Lung microvascular endothelial cell (primary cell): ENCODE data around the gene KLHL18. TPM values are rescaled to one million over a fixed set of nuclear protein-coding genes. Genes with fewer than 3 reads are reported as not detected.
"Not testable (repeated sequence)": the region's sequence is repeated elsewhere in the genome, so short reads cannot be mapped to it uniquely, and the experiment has no call there.

Experiments
- DNase-seq, 2 donors: peaks; one replicate each; pipeline versions ENCODE4 v3.0.0 to v3.0.0-alpha.2; 2010; ENCODE audit warnings: low read depth in 2 of 2
- total RNA-seq: library from RNA; depleted of rRNA; stranded (reverse); fragments of >200 nt; gene quantifications from 2 replicates; pipeline ENCODE4 v1.2.1, GENCODE V29; 2014

KLHL18 gene
- total RNA-seq, 1 donor from 2014 or later, result 14.9 TPM

- no peak for DNase-seq
Measured at GRCh38 chr3:47359323-47359722, 76.6 kb downstream of the KLHL18 start.

DNA sequence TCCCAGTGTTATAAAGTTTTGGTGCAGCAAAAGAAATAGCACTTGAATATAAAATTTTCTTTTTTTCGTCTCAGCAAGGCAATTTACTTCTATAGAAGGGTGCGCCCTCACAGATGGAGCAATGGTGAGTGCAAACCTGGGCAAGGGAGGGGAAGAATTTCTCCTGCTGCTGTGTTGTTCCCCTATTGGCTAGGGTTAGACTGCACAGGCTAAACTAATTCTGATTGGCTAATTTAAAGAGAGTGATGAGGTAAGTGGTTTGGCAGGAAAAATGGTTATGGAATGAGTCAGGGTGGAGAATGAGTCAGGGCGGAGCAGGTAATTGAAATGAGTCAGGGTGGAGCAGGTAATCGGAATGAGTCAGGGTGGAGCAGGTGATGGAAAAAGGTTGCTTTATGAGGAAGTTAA is 77.4 kb downstream of the KLHL18 start:
- not testable (repeated sequence) for DNase-seq

- peak; percentile 82 to 84 for DNase-seq
Measured at GRCh38 chr3:47362701-47363100, 80.0 kb downstream of the KLHL18 start.

DNA sequence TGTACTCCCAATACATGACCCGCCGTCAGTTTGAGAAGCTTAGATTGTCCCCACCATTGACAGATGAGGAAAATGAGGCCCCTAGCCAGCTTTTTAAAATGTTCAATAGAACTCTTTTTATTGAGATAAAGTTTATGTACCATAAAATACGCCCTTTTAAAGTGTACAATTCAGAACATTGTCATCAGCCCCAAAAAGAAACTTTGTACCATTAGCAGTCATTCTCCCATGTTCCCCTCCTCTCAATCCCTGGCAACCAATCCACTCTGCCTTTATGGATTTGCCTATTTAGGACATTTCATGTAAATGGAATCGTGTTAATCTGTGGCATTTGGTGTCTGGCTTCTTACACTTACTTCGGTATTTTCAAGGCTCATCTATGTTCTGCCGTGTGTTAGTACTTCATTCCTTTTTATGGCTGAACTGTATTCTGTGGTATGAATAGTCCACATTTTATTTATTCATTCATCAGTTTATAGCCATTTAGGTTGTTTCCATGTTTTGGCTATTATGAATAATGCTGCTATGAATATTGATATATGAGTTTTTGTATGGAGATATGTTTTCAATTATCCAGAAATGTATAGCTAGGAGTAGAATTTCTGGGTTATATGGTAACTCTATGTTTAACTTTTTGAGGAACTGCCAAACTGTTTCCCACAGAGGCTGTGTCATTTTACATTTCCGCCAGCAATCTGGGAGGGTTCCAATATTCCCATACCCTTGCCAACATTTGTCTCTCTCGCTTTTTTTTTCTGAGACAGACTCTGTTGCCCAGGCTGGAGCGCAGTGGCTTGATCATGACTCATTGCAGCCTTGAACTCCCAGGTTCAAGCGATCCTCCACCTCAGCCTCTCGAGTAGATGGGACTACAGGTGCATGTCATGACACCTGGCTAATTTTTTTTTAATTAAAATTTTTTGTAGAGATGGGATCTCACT is 82.7 kb downstream of the KLHL18 start:
- DNase-seq, result peak; percentile 77 to 88

- no peak for DNase-seq
Measured at GRCh38 chr3:47366833-47367232, 84.1 kb downstream of the KLHL18 start.

- DNase-seq, result peak in 1 of 2 donors; percentile 75
Measured at GRCh38 chr3:47367631-47368030, 84.9 kb downstream of the KLHL18 start.

DNA sequence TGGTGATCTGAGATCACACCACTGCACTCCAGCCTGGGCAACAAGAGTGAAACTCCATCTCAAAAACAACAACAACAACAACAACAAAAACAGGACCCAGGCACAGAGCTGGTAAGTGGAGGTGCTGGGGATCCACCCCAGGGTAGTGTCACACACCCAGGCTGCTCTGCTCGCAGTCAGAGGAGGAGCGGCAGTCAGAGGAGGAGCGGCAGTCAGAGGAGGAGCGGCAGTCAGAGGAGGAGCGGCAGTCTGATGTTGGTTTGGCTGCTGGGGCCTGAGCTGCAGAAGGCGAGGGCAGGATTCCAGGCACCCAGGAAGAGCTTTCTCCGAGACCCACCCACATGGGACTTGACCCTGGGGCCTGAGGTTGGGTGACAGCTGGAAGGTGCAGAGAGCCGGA is 87.3 kb downstream of the KLHL18 start:
- DNase-seq, result not testable (repeated sequence)

- peak; percentile 26 to 40 for DNase-seq
Measured at GRCh38 chr3:47370887-47371697, 88.3 kb downstream of the KLHL18 start.

GRCh38 chr3:47374587-47374986 is 91.8 kb downstream of the KLHL18 start:
- DNase-seq, result no peak

- no peak for DNase-seq
Measured at GRCh38 chr3:47376393-47376792, 93.6 kb downstream of the KLHL18 start.

DNA sequence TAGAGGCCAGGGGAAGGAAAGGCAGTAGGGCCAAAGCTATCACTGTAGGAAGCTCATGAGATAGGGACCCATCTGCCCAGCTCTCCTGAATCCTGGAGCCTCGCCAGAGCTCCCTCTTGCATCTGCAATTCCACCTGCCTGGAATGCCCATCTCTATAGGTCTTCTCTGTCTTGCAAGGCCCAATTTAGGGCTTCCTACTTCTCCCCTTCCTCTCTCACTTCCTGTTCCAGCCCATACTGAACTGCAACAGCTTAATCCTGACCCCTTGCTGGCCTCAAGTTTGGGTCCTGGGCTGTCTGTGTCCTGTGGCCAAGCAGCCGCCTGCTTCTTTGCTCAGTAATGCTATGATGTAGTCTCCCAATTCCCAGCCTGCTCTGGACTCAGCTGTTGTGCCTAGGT is 94.4 kb downstream of the KLHL18 start:
- no peak for DNase-seq

- DNase-seq, result no peak
Measured at GRCh38 chr3:47378869-47379268, 96.1 kb downstream of the KLHL18 start.

DNA sequence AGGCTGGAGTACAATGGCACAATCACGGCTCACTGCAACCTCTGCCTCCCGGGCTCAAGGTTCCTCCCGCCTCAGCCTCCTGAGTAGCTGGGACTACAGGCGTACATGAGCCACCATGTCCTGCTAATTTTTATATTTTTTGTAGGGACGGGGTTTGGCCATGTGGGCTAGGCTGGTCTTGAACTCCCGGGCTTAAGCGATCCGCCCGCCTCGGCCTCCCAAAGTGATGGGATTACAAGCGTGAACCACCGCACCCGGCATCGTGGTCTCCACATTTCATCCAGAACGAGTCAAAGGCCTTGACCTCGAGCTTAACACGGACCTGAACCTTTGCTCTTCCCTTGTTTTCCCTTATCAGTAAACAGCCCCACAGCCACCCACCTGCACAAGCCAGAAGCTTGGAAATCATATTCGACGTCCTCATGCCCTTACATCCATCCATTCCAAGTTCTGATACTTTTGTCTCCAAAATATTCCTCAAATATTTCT is 96.7 kb downstream of the KLHL18 start:
- DNase-seq, result no peak

- no peak for DNase-seq
Measured at GRCh38 chr3:47380026-47380600, 97.4 kb downstream of the KLHL18 start.

- peak; percentile 99 to 100 for DNase-seq
Measured at GRCh38 chr3:47380601-47381316, 98.0 kb downstream of the KLHL18 start, which contains the start of gene PTPN23. TSS of gene PTPN23 (plus strand) at chr3:47381021. CDS start at chr3:47381097, 76 bp downstream.

DNA sequence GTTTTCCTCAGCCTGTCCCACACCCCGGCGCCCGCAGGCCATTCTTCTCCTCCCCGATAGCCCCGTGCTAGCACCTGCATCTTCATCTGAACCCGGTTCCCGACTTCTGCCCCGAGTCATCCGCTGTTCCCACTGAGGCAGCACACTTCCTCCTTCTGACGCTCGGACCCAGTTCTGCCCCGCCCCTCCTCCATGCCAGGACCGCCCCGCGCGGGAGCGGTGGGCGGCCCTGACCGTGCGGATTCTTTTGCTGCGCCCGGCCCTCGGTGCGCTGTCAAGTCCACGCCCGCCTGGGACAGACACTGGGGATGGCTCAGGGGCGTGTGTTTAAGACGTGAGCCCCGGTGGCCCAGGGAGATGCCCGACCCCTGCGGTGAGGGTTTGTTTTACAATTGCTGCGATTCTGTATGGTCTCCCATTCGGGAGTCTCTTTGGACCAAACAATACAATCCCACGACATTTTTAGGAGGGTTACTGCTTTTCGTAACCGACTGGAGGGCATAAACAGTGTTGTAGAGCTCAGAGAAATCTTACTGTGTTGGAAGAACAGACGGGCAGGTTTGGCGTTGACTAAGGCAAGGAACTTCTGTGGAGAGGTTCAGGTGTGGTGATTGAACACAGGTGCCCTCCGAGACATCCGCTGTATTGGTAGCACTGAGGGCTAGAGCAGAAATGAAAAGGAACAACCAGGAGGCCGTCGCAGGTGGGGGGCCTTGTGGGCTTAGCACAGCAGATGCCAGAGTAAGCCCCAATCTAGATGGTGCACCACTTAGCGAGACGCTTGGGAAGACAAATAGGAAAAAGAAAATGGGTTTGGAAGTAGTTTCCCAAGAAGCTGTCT is 98.8 kb downstream of the KLHL18 start:
- peak; percentile 90 to 92 for DNase-seq

GRCh38 chr3:47384425-47384824 is 101.7 kb downstream of the KLHL18 start:
- DNase-seq, result no peak

DNA sequence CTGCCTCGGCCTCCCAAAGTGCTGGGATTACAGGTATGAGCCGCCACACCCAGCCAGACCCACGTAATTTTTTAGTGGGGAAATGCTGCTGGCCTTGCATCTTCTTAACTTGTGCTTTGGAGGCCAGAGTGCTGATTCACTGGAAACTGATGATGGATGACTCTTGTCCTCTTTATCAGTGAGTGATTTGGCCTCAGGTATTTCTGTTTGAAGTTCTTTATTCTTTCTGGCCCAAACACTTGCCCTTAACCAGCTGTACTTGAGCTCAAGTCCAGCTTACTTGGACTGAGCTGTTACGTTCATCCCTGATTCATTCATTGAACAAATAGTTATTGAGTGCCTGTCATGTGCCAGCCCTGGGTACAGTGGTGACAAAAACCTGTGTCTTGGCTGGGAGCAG is 102.3 kb downstream of the KLHL18 start:
- DNase-seq, result no peak

DNA sequence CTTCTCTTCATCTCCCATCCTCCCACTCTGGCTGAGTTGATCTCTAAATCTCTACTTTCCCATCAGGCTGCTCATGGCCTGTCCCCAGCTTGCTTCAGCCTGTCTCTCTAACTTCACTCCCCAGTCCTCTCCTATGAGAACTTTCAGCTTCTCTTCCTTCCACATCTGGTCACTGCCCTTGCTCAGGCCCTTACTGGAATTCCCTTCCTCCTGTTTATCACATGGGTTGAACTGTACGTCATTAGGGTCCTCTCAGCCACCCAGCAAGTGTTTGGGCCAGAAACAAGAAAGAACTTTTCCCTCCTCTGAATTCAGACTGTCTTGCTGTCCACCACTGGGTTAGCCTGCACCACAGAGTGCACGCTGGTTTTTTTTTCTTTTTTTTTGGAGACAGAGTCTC is 103.1 kb downstream of the KLHL18 start:
- DNase-seq, result no peak

DNA sequence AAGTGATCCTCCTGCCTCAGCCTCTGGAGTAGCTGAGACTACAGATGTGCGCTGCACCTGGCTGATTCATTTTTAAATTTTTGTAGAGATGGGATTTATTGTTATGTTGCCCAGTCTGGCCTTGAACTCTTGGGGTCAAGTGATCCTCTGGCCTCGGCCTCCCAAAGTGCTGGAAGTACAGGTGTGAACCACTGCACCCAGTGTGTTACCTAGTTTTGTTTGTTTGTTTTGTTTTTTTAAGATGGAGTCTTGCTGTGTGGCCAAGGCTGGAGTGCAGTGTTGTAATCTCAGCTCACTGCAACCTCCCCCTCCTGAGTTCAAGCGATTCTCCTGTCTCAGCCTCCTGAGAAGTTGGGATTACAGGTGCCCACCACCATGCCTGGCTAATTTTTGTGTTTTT is 110.2 kb downstream of the KLHL18 start:
- no peak for DNase-seq
